GM12878 (cell line): Measurements from ENCODE around the gene CTSD. TPM values are rescaled to one million over a fixed set of nuclear protein-coding genes. Genes with fewer than 3 reads are reported as not detected.

Source experiments
- ATAC-seq: fragments of 200-7000 bp; cut with Tn5 transposase; 3 replicates; pipeline ENCODE4 v1.9.1; 2020; ENCODE audit warnings: mild to moderate bottlenecking, moderate library complexity
- BruUV-seq: library from RNA; stranded (reverse); fragments of 400-500 nt; replicated peaks from 2 replicates; lab custom pipeline; 2021; lab: Mats Ljungman, UMichigan
- CTCF ChIA-PET: fragments of 300-600 bp; sonication (Branson Sonifier 250); formaldehyde crosslinking; extraction: SDS; loops from one replicate; lab custom pipeline; 2021; ENCODE audit warnings: inconsistent platforms; lab: Yijun Ruan, JAX
- POLR2A ChIA-PET: fragments of 350-600 bp; formaldehyde crosslinking; extraction: SDS; loops from one replicate; lab custom pipeline; 2021; ENCODE audit warnings: inconsistent platforms; lab: Charles Lee
- RAD21 ChIA-PET: fragments of 300-600 bp; sonication (Branson Sonifier 250); formaldehyde crosslinking; loops from one replicate; lab custom pipeline; 2023; ENCODE audit warnings: antibody characterized with exemption; ENCODE audit not compliant: unreplicated experiment; lab: Charles Lee
- SMC1A ChIA-PET: fragments of 300-600 bp; sonication (Branson Sonifier 250); formaldehyde crosslinking; loops from one replicate; lab custom pipeline; 2023; ENCODE audit not compliant: unreplicated experiment, uncharacterized antibody; lab: Charles Lee
- DNase-seq: peaks from one replicate; pipeline ENCODE4 v3.0.0-alpha.2; 2011; ENCODE audit warnings: low read depth, low spot score
- FAIRE-seq: peaks from 3 replicates; lab custom pipeline; 2011; peaks lifted over from hg19 to GRCh38; lab: Jason Lieb, UNC
- H2AFZ ChIP-seq: 2 replicates; pipeline ENCODE4 v1.6.0; 2011; ENCODE audit warnings: low read depth, low read length, control low read depth; ENCODE audit not compliant: control insufficient read depth
- H3K27ac ChIP-seq: 2 replicates; pipeline ENCODE4 v1.5.1; 2011; ENCODE audit warnings: control low read depth; ENCODE audit not compliant: control insufficient read depth, insufficient read depth
- H3K27me3 ChIP-seq, 2 experiments: replicated peaks in 1 of 2; 2 replicates each; pipeline versions ENCODE4 v1.6.0 to v1.6.1; 2011; ENCODE audit warnings: low read length in 1 of 2; ENCODE audit not compliant: control insufficient read depth in 2 of 2, insufficient read depth in 2 of 2
- H3K36me3 ChIP-seq, 2 experiments: 2 replicates each; pipeline ENCODE4 v1.5.1; 2011; ENCODE audit warnings: low read length in 1 of 2; ENCODE audit not compliant: control insufficient read depth in 2 of 2, insufficient read depth in 2 of 2
- H3K4me1 ChIP-seq: 2 replicates; pipeline ENCODE4 v1.6.1; 2011; ENCODE audit warnings: mild to moderate bottlenecking, low read length, moderate library complexity, mixed read lengths; ENCODE audit not compliant: control insufficient read depth, insufficient read depth
- H3K4me2 ChIP-seq: 2 replicates; pipeline ENCODE4 v1.6.0; 2011; ENCODE audit warnings: control low read depth; ENCODE audit not compliant: control insufficient read depth, insufficient read depth
- H3K4me3 ChIP-seq: fragments of 200-600 bp; sonication (generic); 2 replicates; pipeline ENCODE4 v1.5.1; 2016
- H3K79me2 ChIP-seq: 2 replicates; pipeline ENCODE4 v1.6.0; 2011; ENCODE audit warnings: low read length; ENCODE audit not compliant: control insufficient read depth, insufficient read depth
- H3K9ac ChIP-seq: 2 replicates; pipeline ENCODE4 v1.8.0; 2011; ENCODE audit warnings: low read length, control low read depth, mixed read lengths; ENCODE audit not compliant: control insufficient read depth, insufficient read depth
- H3K9me3 ChIP-seq: replicated peaks from 3 replicates; pipeline ENCODE4 v1.5.1; 2011; ENCODE audit warnings: mild to moderate bottlenecking, low read length; ENCODE audit not compliant: control insufficient read depth, insufficient read depth
- H4K20me1 ChIP-seq: 2 replicates; pipeline ENCODE4 v1.6.0; 2011; ENCODE audit not compliant: control insufficient read depth, insufficient read depth
- BHLHE40 ChIP-seq, 2 experiments: fragments of 450-650 bp in 1 of 2; IDR thresholded peaks; 2 replicates each; pipeline ENCODE4 v1.6.1; 2011 to 2017; ENCODE audit warnings: low read depth in 2 of 2, borderline replicate concordance in 1 of 2, improper control_type of control experiment in 1 of 2, low read length in 1 of 2, mild to moderate bottlenecking in 1 of 2
- ESRRA ChIP-seq: IDR thresholded peaks from 2 replicates; pipeline ENCODE4 v1.6.1; 2012; ENCODE audit warnings: mild to moderate bottlenecking, low read length, improper control_type of control experiment
- HDAC6 ChIP-seq: fragments of 200-600 bp; sonication (generic); IDR thresholded peaks from one replicate; pipeline ENCODE4 v1.8.0; 2017; ENCODE audit warnings: antibody characterized with exemption; ENCODE audit not compliant: unreplicated experiment
- HDGF ChIP-seq: fragments of 450-650 bp; IDR thresholded peaks from 2 replicates; pipeline ENCODE4 v1.6.1; 2016; ENCODE audit warnings: antibody characterized with exemption
- MAX ChIP-seq: IDR thresholded peaks from 2 replicates; pipeline ENCODE4 v1.6.1; 2012; ENCODE audit warnings: low read depth, low read length, improper control_type of control experiment
- NBN ChIP-seq: fragments of 450-650 bp; IDR thresholded peaks from 2 replicates; pipeline ENCODE4 v1.6.1; 2016
- NKRF ChIP-seq: fragments of 450-650 bp; conservative IDR thresholded peaks from 2 replicates; pipeline ENCODE4 v1.6.1; 2017; ENCODE audit warnings: mild to moderate bottlenecking, moderate library complexity
- SMAD1 ChIP-seq: fragments of 450-650 bp; IDR thresholded peaks from 2 replicates; pipeline ENCODE4 v1.6.1; 2018; ENCODE audit warnings: mild to moderate bottlenecking, low read depth; ENCODE audit not compliant: partially characterized antibody
- SPI1 ChIP-seq: IDR thresholded peaks from 2 replicates; pipeline ENCODE4 v1.6.1; 2011; ENCODE audit warnings: low read depth, mild to moderate bottlenecking, low read length, moderate library complexity, borderline replicate concordance; ENCODE audit not compliant: insufficient read depth
- WGBS: methylation state at CpG from one replicate; pipeline ENCODE4 v1.1.6; 2016; ENCODE audit warnings: low lambda C conversion rate; ENCODE audit not compliant: insufficient replicate concordance, insufficient coverage; ENCODE audit errors: missing lambda C conversion rate; 5-methylcytosine and 5-hydroxymethylcytosine counted together
- in situ Hi-C: fragments of 300-500 bp; cut with MboI; formaldehyde crosslinking; loops from 9 replicates; pipeline ENCODE4 v1.14.3; 2018; ENCODE audit warnings: mixed read lengths
- intact Hi-C: fragments of 100-400 bp; cut with micrococcal nuclease; formaldehyde crosslinking; loops from one replicate; pipeline ENCODE4 v1.14.2; 2022; ENCODE audit not compliant: unreplicated experiment
- polyA plus RNA-seq, 11 experiments: library from polyadenylated mRNA; depleted of rRNA in 4 of 11; unstranded in 6 of 11; stranded (reverse) in 5 of 11; fragments of >200 nt; fragmentation: Nextera tagmentation in 4 of 11; fragmentation: Illumina TruSeq in 1 of 11; extraction: Ambion mirVana in 4 of 11; extraction: Trizol in 1 of 11; gene quantifications; 1 replicate in 1 of 11; 2 replicates in 10 of 11; pipeline versions ENCODE4 v1.2.1 to v1.2.3, GENCODE V29; 2011 to 2016; ENCODE audit warnings: inconsistent platforms in 2 of 11, missing spikeins in 2 of 11, low read depth in 1 of 11
- total RNA-seq, 4 experiments: library from RNA; depleted of rRNA in 3 of 4; stranded (reverse); fragments of >200 nt in 3 of 4; fragmentation: Illumina TruSeq in 1 of 4; extraction: Trizol in 1 of 4; gene quantifications; 2 replicates each; pipeline versions ENCODE4 v1.2.1 to v1.2.3, GENCODE V29; 2013 to 2021

The CTSD gene
- total and polyA plus RNA-seq, 10 of the 15 experiments (the other 5 are each of a cell fraction or from before 2014, with no cell fraction given), result 0.42 to 54.6 (median 25.0) TPM

DNA sequence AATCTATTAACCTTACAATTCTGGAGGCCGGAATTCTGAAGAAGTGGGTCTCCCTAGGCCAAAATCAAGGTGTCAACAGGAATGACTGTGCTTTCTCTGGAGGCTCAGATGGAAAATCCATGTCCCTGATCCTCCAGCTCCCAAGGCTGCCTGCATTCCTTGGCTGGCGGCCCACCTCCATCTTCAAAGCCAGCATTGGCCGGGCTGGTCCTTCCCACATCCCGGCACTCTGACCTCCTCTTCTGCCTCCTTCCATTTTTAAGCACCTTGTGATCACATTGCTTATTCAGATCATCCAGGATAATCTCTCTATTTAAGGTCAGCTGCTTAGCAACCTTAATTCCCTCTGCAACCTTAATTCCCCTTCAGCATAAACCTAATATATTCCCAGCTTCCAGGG is 22.7 kb upstream of the CTSD start:
- TF ChIP-seq HDGF (no peak), NKRF (no peak), SMAD1 (no peak), NBN (no peak), BHLHE40 (IDR thresholded peaks at IDR 0.05; ENCODE audit: borderline replicate concordance in 1 of 2, low read depth in 2 of 2, low read length in 1 of 2) (no peak), SPI1 (no peak), ESRRA (no peak), MAX (no peak), HDAC6 (no peak)
- TF ChIP-seq, all 136 proteins: peak for 0
- DNase-seq, result no peak
- H3K27ac ChIP-seq, result no peak overlapping the region
- no peaks in the 10 kb centered on the region for H3K9me3 ChIP-seq
- H3K27me3 ChIP-seq, result no peaks in the 10 kb centered on the region; a peak in 2 of 4 replicates
- FAIRE-seq, result no peak
- 73% methylated on average over 4 of the region's 4 CpGs for WGBS
- CTCF ChIA-PET, result interaction anchor here (0.7 kb wide), 1 partner anchor 363 kb away, joined by 3 read pairs; no protein-coding TSS in a partner anchor
- no peak overlapping the region for H3K9ac ChIP-seq
- no peaks in the 10 kb centered on the region for H3K4me1 ChIP-seq
- RAD21 ChIA-PET, result interaction anchor here (1.8 kb wide), 1 partner anchor 93 kb away, joined by 4 read pairs; no protein-coding TSS in a partner anchor
- no peak overlapping the region for H3K4me3 ChIP-seq
- in situ Hi-C loops, result no loop called here
- ATAC-seq, result no peak
- H3K4me2 ChIP-seq, result no peak overlapping the region
- H2AFZ ChIP-seq, result no peak overlapping the region
- no peaks in the 10 kb centered on the region for H3K36me3 ChIP-seq
- intact Hi-C loops, result no loop called here
- POLR2A ChIA-PET, result no interaction called here
- H4K20me1 ChIP-seq, result no peaks in the 10 kb centered on the region
- SMC1A ChIA-PET, result no interaction called here
- H3K79me2 ChIP-seq, result no peaks in the 10 kb centered on the region
- BruUV-seq, result no TSS peak
